SH-SY5Y (cell line): Measurements from ENCODE around the gene NELFB.

Experiments used
- GATA2 ChIP-seq: IDR thresholded peaks from 2 replicates; pipeline ENCODE4 v1.6.1; 2011; ENCODE audit warnings: mild to moderate bottlenecking, low read depth, low read length
- GATA3 ChIP-seq: IDR thresholded peaks from 2 replicates; pipeline ENCODE4 v1.6.1; 2011; ENCODE audit warnings: low read depth, mild to moderate bottlenecking, low read length, moderate library complexity

DNA sequence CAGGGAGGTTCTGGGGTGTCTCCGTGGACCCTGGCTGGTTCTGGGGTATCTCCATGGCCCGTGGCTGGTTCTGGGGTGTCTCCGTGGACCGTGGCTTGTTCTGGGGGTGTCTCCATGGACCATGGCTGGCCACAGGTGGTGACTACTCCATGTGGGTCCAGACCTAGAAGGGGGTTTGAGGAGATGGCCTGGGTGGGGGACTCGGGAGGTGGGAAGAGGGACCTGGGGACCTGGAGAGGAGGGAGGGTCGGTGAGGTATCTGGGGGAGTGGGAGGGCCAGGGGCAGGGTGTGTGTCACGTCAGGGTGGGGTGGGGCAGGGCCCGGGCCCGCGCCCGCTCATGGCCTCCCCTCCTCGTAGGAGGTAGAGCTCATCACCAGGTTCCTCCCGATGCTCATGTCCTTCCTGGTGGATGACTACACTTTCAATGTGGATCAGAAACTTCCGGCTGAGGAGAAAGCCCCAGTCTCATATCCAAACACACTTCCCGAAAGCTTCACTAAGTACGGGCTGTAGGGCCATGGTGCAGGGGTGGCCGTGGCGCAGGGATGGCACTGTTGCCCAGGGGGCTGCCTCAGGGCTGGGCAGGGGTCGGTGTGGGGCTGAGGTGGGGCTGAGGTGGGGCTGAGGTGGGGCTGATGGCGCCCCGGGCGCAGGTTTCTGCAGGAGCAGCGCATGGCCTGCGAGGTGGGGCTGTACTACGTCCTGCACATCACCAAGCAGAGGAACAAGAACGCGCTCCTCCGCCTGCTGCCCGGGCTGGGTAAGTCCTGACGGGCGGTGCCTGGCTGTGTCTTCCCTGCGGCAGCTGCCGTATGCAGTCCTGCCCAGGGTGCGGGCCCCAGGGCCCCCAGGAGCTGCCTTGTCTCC lies 11.7 kb downstream of the NELFB start:
- TF ChIP-seq GATA2, result no peak
- no peak for TF ChIP-seq GATA3
